Amygdala (tissue), 56 donors: ENCODE data around the gene CAB39L.

Experiments
- DNase-seq, 56 donors: peaks; one replicate each; lab custom pipeline; 2025; lab: John Stamatoyannopoulos, UW

The CAB39L gene

GRCh38 chr13:49315756-49316482 lies 127.9 kb downstream of the CAB39L start:
- DNase-seq = no peak

- no peak for DNase-seq
Measured at GRCh38 chr13:49315036-49315565, 128.8 kb downstream of the CAB39L start.

GRCh38 chr13:49314344-49314882 lies 129.5 kb downstream of the CAB39L start:
- DNase-seq = no peak

DNA sequence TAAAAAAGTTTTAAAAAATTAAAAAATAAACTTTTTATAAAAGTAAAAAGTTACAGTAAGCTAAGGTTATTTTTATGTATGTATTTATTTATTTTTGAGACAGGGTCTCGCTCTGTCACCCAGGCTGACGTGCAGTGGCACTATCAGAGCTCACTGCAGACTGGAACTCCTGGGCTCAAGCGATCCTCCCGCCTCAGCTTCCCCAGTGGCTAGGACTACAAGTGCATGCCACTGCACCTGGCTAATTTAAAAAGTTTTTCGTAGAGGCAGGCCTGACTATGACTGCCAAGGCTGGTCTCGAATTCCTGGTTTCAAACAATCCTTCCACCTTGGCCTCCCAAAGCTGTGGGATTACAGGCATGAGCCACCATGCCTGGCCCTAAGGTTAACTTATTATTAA lies 132.0 kb downstream of the CAB39L start:
- no peak for DNase-seq

- DNase-seq = no peak
Measured at GRCh38 chr13:49310251-49310650, 133.6 kb downstream of the CAB39L start.

- DNase-seq = peak in 10 of 56 donors; percentile 3 to 49 (median 28)
Measured at GRCh38 chr13:49308921-49309408, 134.9 kb downstream of the CAB39L start.

- DNase-seq = peak in 45 of 56 donors; percentile 22 to 81 (median 51)
Measured at GRCh38 chr13:49308097-49308875, 135.6 kb downstream of the CAB39L start.

- DNase-seq = no peak
Measured at GRCh38 chr13:49307365-49307764, 136.5 kb downstream of the CAB39L start.

DNA sequence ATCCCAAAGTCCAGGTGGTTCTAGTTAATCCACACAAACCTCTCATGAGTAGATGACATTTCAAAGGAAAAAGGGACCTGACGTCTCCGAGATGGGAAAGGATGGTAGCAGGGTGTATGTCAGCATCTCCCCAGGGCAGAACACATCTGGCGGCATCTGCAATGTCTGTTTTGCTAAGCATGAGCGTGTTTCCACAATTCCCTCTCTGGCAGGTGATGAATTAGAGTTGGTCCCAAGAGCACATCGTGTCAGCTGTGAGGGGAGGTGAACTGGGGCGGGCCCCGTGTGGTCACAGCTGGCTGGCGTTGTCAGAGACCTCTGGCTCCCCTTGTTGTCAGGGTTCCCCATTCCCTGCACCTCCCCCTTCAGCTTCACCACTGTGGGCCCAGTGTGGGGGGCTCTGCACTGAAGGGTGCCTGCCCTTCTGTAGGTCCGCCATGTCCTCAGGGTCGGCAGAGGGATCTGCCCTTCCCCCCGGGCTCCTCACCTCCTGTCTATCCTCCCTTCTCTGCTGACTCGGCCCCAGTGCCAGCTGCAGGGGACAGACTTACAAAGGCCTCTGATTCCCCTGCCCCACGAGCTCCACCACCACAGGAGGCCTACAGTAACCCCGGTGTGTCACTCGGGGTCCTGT lies 138.0 kb downstream of the CAB39L start:
- no peak for DNase-seq

- DNase-seq = no peak
Measured at GRCh38 chr13:49304763-49305700, 138.8 kb downstream of the CAB39L start.

DNA sequence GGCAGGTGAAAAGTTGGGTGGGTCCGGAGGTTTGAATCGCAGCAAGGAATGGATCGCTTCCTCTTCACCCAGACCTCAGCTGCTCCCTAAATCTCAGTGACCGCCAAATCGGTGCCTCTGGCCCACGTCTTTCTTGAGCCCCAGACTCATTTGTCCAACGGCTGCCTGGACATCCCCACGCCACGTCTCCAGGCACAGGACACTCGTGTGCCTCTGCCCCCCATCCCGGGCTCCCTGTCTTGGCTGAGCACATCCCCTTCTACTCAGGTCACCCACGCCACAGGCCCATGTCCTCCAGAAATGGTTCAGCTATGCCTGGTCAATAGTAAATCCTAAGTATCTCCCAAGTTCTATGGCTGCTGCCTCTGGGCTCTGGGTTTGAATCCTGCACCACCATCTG lies 139.5 kb downstream of the CAB39L start:
- no peak for DNase-seq

GRCh38 chr13:49303533-49304252 lies 140.2 kb downstream of the CAB39L start:
- peak in 17 of 56 donors; percentile 16 to 75 (median 33) for DNase-seq

DNA sequence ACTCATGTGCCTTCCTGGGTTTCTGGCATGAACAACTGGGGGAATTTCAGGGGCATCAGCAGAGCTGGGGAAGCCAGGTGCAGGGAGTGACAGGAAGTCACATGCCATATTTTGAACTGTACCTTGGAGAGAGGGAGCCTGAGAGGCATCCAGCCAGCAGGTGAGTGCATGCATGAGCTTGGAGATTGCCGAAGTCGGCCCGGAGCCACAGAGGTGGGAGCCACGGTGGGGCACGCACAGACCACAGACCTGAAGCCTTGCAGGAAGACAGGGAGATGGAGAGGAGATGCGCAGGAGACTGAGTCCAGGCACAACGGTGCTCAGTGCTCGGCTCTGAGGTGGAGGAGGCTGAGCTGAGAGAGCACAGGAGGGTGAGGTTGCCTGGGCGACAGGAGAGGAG lies 141.0 kb downstream of the CAB39L start:
- DNase-seq = no peak

DNA sequence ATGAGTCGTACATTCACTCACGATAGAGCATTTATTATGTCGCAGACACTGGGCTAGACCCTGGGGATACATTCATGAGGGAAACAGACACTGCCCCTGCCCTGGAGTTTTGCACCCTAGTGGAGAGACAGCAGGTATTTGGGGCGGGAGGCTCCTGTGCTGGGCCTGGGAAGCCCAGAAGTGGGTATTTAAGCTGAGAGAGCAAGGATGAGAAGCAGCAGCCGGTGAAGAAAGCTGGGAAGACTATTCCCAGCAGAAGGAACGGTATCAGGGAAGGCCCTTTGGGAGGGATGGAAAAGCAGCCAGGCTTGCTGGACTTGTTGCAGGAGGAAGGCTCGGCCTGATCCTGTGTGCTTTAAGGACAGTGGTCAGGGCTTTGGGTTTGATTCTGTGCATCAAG lies 141.6 kb downstream of the CAB39L start:
- no peak for DNase-seq

DNA sequence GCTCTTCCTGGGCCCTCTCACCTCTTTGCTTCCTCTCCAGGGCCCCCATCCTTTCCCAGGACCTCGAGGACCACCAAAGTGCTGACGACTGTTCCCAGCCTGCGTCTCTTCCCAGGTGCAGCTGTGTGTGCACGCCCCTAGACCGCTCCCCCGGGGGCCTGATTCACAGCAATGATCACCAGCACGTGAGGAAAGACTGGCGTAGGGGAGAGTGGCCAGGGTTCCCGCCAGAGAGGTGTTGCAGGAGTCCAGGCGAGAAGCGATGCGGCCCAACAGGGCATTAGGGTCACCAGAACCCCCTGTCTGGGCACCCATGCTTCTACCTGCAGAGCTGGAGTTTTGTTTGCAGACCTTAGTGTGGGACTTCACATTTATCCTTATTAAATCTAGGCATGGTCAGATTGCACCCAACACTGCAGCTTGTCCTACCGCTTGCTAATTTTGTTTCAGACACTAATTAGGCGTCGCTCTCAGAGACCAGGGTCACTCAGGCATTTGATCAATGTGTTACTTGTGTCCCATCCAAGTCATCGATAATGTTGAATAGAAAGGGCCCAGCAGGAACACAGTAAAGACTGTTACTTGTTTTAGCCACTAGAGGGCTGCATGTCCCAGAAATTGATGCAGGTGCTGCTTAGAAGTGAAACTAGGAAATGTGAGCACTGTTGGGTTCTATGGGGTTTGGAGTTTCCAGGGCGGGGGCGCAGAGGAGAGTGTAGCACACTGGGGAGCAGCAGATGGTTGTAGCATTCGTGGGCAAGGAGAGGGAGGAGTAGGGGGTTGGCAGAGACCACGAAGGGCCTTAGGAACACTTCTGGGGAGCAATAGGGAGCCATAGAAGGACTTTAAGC lies 142.9 kb downstream of the CAB39L start:
- DNase-seq = peak in 39 of 56 donors; percentile 14 to 81 (median 43)

- no peak for DNase-seq
Measured at GRCh38 chr13:49300276-49300675, 143.6 kb downstream of the CAB39L start.

DNA sequence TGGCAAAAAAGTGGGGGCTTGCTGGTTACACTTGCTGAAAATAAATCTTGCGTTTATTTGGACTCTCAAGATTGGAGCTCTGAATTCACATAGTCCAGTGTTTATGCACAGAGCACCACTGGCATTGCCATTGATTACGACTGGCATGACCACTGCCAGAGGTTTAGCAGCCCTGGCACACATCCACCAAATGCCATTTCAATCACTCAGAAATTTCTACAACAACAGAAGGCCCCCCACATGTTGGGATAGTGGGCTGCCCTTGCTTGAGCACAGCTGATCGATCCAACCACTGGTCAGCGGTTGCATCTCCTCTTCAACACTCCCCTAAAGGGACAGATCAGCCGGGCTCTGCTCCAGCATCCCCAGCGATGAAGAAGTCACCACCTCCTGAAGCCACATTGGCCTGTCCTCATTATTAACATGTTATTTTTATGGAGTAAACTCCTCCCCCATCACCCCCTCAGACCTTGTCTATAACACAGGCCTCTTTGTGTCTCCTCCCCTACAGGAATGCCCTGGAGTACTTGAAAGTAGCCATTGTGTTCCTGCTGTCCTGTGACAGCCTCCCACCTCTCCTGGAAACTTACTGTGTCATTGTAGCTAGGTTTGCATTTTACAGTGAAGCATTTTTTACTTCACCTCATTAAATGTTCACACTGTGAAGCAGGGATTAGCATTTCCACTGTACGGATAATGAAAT lies 144.8 kb downstream of the CAB39L start:
- DNase-seq = peak in 4 of 56 donors; percentile 2 to 69 (median 44)
